ENCODE results near the gene DMRT2.

GRCh38 chr9:1028501-1029190 lies 21.5 kb upstream of the DMRT2 start:
- no peak for TF ChIP-seq POLR2A (IDR thresholded peaks at IDR 0.05)
- TF ChIP-seq CTCF (IDR thresholded peaks at IDR 0.05): no peak

Measured in Peyer's patch (tissue), 4 donors.